GM23248 (cell line): ENCODE measurements around the gene ANKFN1. TPM values are rescaled to one million over a fixed set of nuclear protein-coding genes. Genes with fewer than 3 reads are reported as not detected.
A peak's percentile ranks its signal among the peaks of the same experiment; 100 is the strongest.

Experiments
- DNase-seq: peaks from one replicate; pipeline ENCODE4 v3.0.0-alpha.2; 2015
- H2AFZ ChIP-seq: fragments of 200-600 bp; sonication (generic); 2 replicates; pipeline ENCODE4 v1.6.1; 2016; ENCODE audit warnings: antibody characterized with exemption
- H3F3A ChIP-seq: fragments of 200-600 bp; sonication (generic); 2 replicates; pipeline ENCODE4 v1.6.1; 2016; ENCODE audit warnings: mild to moderate bottlenecking, antibody characterized with exemption, mixed run types; ENCODE audit not compliant: insufficient read depth
- H3K27ac ChIP-seq: fragments of 200-600 bp; sonication (generic); 2 replicates; pipeline ENCODE4 v1.5.1; 2016; ENCODE audit warnings: mild to moderate bottlenecking
- H3K27me3 ChIP-seq: fragments of 200-600 bp; sonication (generic); replicated peaks from 2 replicates; pipeline ENCODE4 v1.6.1; 2016; ENCODE audit warnings: mild to moderate bottlenecking; ENCODE audit not compliant: insufficient read depth
- H3K36me3 ChIP-seq: fragments of 200-600 bp; sonication (generic); 2 replicates; pipeline ENCODE4 v1.6.1; 2016; ENCODE audit warnings: low read depth, mild to moderate bottlenecking
- H3K4me1 ChIP-seq: fragments of 200-600 bp; sonication (generic); 2 replicates; pipeline ENCODE4 v1.6.1; 2016; ENCODE audit warnings: mild to moderate bottlenecking; ENCODE audit not compliant: insufficient read depth
- H3K4me2 ChIP-seq: fragments of 200-600 bp; sonication (generic); one replicate; pipeline ENCODE4 v1.6.1; 2016; ENCODE audit warnings: mild to moderate bottlenecking; ENCODE audit not compliant: unreplicated experiment
- H3K4me3 ChIP-seq: fragments of 200-600 bp; sonication (generic); 2 replicates; pipeline ENCODE4 v1.5.1; 2016; ENCODE audit warnings: mild to moderate bottlenecking
- H3K79me2 ChIP-seq: fragments of 200-600 bp; sonication (generic); 2 replicates; pipeline ENCODE4 v1.6.1; 2016; ENCODE audit warnings: mild to moderate bottlenecking; ENCODE audit not compliant: insufficient read depth
- H3K9ac ChIP-seq: fragments of 200-600 bp; sonication (generic); 2 replicates; pipeline ENCODE4 v1.6.1; 2016; ENCODE audit warnings: mild to moderate bottlenecking
- H3K9me2 ChIP-seq: fragments of 200-600 bp; sonication (generic); 2 replicates; pipeline ENCODE4 v1.6.1; 2016; ENCODE audit warnings: mixed run types, mild to moderate bottlenecking, moderate library complexity; ENCODE audit not compliant: insufficient read depth
- H3K9me3 ChIP-seq: fragments of 200-600 bp; sonication (generic); one replicate; pipeline ENCODE4 v1.6.1; 2017; ENCODE audit warnings: low read depth
- H4K20me1 ChIP-seq: fragments of 200-600 bp; sonication (generic); 2 replicates; pipeline ENCODE4 v1.6.0; 2016; ENCODE audit not compliant: insufficient read depth
- EZH2 ChIP-seq: fragments of 200-600 bp; sonication (generic); IDR thresholded peaks from 2 replicates; pipeline ENCODE4 v1.6.1; 2018; ENCODE audit warnings: antibody characterized with exemption, mild to moderate bottlenecking; ENCODE audit not compliant: insufficient read depth, poor library complexity, severe bottlenecking
- EZH2phosphoT487 ChIP-seq: fragments of 200-600 bp; sonication (generic); IDR thresholded peaks from 2 replicates; pipeline ENCODE4 v1.6.1; 2018; ENCODE audit warnings: antibody characterized with exemption, moderate library complexity, mild to moderate bottlenecking, low read depth; ENCODE audit not compliant: insufficient read depth
- WGBS, 2 experiments: methylation state at CpG; one replicate each; pipeline ENCODE4 v1.1.6; 2015 to 2017; ENCODE audit warnings: low lambda C conversion rate in 2 of 2, low coverage in 1 of 2; ENCODE audit errors: missing lambda C conversion rate in 2 of 2; 5-methylcytosine and 5-hydroxymethylcytosine counted together
- in situ Hi-C: fragments of 300-500 bp; cut with MboI; formaldehyde crosslinking; loops from 2 replicates; pipeline ENCODE4 v1.15.0; 2020
- polyA plus RNA-seq: library from polyadenylated mRNA; unstranded; fragments of >200 nt; fragmentation: Nextera tagmentation; extraction: Ambion mirVana; gene quantifications from 2 replicates; pipeline ENCODE4 v1.2.1, GENCODE V29; 2016
- total RNA-seq: library from RNA; depleted of rRNA; stranded (reverse); fragments of >200 nt; shearing (Covaris generic); gene quantifications from 2 replicates; pipeline ENCODE4 v1.2.3, GENCODE V29; 2014

The ANKFN1 gene
- total and polyA plus RNA-seq, 2 experiments from 2014 or later, result 0.54 to 0.64 TPM

DNA sequence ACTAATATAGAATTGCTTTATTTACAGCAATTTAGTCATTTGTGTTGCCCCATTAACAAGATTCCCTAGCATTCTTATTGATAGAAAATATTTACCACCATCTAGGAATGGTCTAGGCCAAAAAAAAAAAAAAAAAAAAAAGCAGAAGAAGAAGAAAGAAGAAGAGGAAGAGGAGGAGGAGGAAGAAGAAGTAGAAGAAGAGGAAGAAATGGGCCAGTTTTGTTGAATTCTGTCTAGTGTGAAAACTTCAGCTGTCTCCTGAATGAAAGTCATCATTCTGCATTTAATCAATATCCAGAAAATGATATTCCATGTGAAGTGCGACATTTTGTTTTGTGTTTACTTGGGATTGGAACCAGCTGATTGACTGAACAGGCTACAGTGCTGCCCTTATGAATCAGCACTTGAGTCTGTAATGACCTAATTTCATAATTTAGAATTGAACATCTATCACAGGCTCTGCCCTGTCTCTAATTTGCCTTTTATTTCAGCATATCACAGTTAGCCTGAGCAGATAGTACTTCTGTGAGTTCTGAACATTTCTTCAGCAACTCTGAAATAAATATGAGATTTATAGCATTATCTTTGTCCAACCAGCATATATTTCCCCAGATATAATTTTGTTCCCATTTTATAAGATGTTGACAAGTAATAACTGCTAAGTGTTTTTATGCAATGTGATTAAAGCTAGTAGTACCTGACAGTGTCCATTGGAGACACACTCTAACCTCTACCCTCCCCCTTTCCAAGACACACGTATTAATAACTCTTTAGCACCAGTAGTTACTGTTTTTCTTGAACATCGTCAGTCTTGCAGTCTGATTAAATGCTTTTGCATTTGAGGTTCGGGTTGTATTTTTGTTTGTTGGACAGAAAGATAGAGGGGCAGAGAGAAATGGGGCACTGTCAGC lies 5.9 kb downstream of the ANKFN1 start:
- peak; percentile 35 for DNase-seq
- H3F3A ChIP-seq, result peaks cover 22% of the 10 kb centered on the region

DNA sequence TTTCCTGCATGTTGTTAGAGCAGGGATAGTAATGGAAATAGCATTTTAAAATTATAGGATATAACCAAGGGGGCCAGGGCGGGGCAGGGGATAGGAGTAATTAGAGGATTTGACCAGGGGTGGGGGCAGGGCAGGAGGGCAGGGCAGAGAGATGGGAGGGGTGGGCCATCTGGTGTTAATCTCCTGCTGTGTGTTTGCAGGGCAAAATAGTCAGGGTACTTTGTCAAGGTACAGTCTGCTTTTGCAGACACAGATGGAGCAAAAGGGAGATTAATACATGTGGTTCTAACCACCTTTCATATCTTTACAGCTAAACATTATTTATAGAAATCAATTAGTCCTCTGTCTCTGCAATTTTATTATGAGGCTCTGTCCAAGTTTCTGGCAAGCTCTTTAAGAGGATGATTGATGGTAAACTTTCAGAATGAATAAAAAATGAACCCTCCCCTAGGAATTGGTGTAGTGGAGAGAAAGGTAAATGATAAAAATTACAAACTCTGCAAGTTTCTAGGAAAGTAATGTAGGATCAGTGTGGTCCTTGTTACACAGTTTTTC lies 6.6 kb downstream of the ANKFN1 start:
- Histone ChIP-seq H3K4me1 (peaks cover 34% of the 10 kb centered on the region), H3K9ac (no peak overlapping the region), H3K4me2 (no peak overlapping the region), H4K20me1 (no peaks in the 10 kb centered on the region), H3K27me3 (no peaks in the 10 kb centered on the region), H3K36me3 (no peaks in the 10 kb centered on the region), H3K9me2 (no peaks in the 10 kb centered on the region), H2AFZ (no peak overlapping the region), H3K9me3 (no peaks in the 10 kb centered on the region), H3F3A (peaks cover 29% of the 10 kb centered on the region), H3K27ac (no peak overlapping the region), H3K4me3 (no peak overlapping the region), H3K79me2 (no peaks in the 10 kb centered on the region)
- 46 to 54% methylated on average over 1 of the region's 1 CpG for WGBS, 2 experiments
- DNase-seq, result no peak
- TF ChIP-seq EZH2phosphoT487 (no peak), EZH2 (no peak)
- in situ Hi-C loops, result no loop called here

More for the DNA sequence above, 5.9 kb downstream of the ANKFN1 start:
- no peaks in the 10 kb centered on the region for H3K27me3 ChIP-seq
- TF ChIP-seq EZH2 (no peak), EZH2phosphoT487 (no peak)
- no peaks in the 10 kb centered on the region for H3K79me2 ChIP-seq
- no peaks in the 10 kb centered on the region for H3K36me3 ChIP-seq
- no peak overlapping the region for H3K27ac ChIP-seq
- no peak overlapping the region for H2AFZ ChIP-seq
- no peak overlapping the region for H3K9ac ChIP-seq
- H3K4me1 ChIP-seq, result peaks cover 27% of the 10 kb centered on the region
- in situ Hi-C loops, result no loop called here
- H4K20me1 ChIP-seq, result no peaks in the 10 kb centered on the region
- no peaks in the 10 kb centered on the region for H3K9me3 ChIP-seq
- H3K4me3 ChIP-seq, result no peak overlapping the region
- H3K9me2 ChIP-seq, result no peaks in the 10 kb centered on the region
- WGBS, 2 experiments, result 22 to 26% methylated on average over 4 of the region's 4 CpGs
- H3K4me2 ChIP-seq, result no peak overlapping the region

DNA sequence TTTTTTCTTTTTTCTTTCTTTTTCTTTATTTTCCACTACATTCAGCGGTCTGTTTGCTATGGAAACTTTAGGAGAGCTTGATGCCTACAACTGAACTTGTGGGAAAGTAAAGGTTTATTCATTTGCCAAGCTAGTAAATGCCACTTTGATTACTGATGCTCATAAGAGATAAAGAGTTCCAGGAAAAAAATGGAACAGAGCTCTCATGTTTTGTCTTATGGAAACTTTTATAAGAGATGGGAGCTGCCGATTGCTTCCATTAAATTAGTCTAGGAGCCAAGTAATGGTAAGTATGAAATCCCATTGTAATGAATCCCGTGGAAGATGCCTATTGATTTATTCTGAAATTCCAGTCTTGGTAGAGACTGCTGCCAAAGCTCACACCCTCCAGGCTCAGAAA lies 7.1 kb downstream of the ANKFN1 start:
- no peaks in the 10 kb centered on the region for H3K9me3 ChIP-seq
- no peak overlapping the region for H3K27ac ChIP-seq
- WGBS, 2 experiments, result 60 to 65% methylated on average over 3 of the region's 3 CpGs
- H3F3A ChIP-seq, result peaks cover 35% of the 10 kb centered on the region
- no peaks in the 10 kb centered on the region for H3K9me2 ChIP-seq
- TF ChIP-seq EZH2 (no peak), EZH2phosphoT487 (no peak)
- no peak overlapping the region for H3K9ac ChIP-seq
- H4K20me1 ChIP-seq, result no peaks in the 10 kb centered on the region
- no peaks in the 10 kb centered on the region for H3K36me3 ChIP-seq
- H3K4me3 ChIP-seq, result no peak overlapping the region
- no peak overlapping the region for H3K4me2 ChIP-seq
- peaks cover 39% of the 10 kb centered on the region for H3K4me1 ChIP-seq
- no peak overlapping the region for H2AFZ ChIP-seq
- H3K79me2 ChIP-seq, result no peaks in the 10 kb centered on the region
- in situ Hi-C loops, result no loop called here
- no peak for DNase-seq
- no peaks in the 10 kb centered on the region for H3K27me3 ChIP-seq

DNA sequence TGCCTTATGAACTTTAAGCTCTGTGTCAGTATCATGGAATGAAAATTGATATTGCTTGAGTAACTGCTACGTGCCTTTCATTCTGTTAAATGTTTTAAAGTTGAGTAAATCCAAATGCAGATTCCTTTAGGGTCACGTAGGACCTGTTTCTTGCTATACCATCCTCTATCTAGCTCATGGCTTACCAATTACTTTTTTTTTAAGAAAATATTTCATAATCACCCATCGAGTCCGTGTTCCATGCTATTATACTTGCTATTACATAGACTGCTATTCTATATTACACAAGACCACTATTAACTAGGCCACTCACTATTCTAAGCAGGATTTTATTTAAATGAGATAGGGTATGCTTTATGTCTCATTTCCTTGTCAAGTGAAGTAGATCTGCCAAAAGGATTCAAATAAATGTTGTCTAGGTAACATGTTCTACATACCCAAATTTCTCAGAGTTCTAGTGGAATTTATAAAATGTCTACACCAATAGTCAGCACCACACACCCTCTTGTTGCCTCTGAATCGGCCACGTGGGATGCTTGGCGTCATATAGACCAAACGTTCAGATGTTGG lies 11.9 kb downstream of the ANKFN1 start:
- 0 out of 2 replicates have a peak, but pooled peaks cover 6% of the 10 kb centered on the region for H3K9me2 ChIP-seq
- no peaks in the 10 kb centered on the region for H3K27me3 ChIP-seq
- H3K4me2 ChIP-seq, result no peak overlapping the region
- H3F3A ChIP-seq, result peaks cover 44% of the 10 kb centered on the region
- 15 to 22% methylated on average over 8 of the region's 8 CpGs for WGBS, 2 experiments
- peak; percentile 77 for DNase-seq
- H2AFZ ChIP-seq, result no peak overlapping the region
- peak overlapping the region; percentile 11; the same call in 1 of the 2 replicates for H3K9ac ChIP-seq
- H3K27ac ChIP-seq, result peak overlapping the region; percentile 80
- in situ Hi-C loops, result no loop called here
- no peaks in the 10 kb centered on the region for H3K9me3 ChIP-seq
- TF ChIP-seq EZH2phosphoT487, result no peak
- TF ChIP-seq EZH2, result no peak
- no peaks in the 10 kb centered on the region for H3K79me2 ChIP-seq
- H3K36me3 ChIP-seq, result no peaks in the 10 kb centered on the region
- peaks cover 50% of the 10 kb centered on the region for H3K4me1 ChIP-seq
- H3K4me3 ChIP-seq, result no peak overlapping the region
- no peaks in the 10 kb centered on the region for H4K20me1 ChIP-seq
